GM12892 (cell line): ENCODE results near the gene GNAT3.

Experiments
- POLR2AphosphoS5 ChIP-seq: IDR thresholded peaks from 2 replicates; pipeline ENCODE4 v1.6.1; 2011; ENCODE audit warnings: low read depth, low read length, control low read depth
- TAF1 ChIP-seq: IDR thresholded peaks from 2 replicates; pipeline ENCODE4 v1.6.1; 2011; ENCODE audit warnings: low read depth, mild to moderate bottlenecking, control low read depth, low read length, borderline replicate concordance

- no peak for TF ChIP-seq POLR2AphosphoS5
- no peak for TF ChIP-seq TAF1
Measured at GRCh38 chr7:80429181-80429580, 82.7 kb downstream of the GNAT3 start.
